AG09309 (cell line): ENCODE data around the gene BTBD9.
A peak's percentile ranks its signal among the peaks of the same experiment; 100 is the strongest.
"Not testable (repeated sequence)": the region's sequence is repeated elsewhere in the genome, so short reads cannot be mapped to it uniquely, and the experiment has no call there.

Experiments used
- DNase-seq: peaks from one replicate; pipeline ENCODE4 v3.0.0-alpha.2; 2010; ENCODE audit warnings: low read depth
- H3K4me3 ChIP-seq: 2 replicates; pipeline ENCODE4 v1.5.1; 2011; ENCODE audit warnings: mild to moderate bottlenecking, low read depth, low read length, moderate library complexity; ENCODE audit not compliant: control insufficient read depth
- CTCF ChIP-seq: IDR thresholded peaks from 2 replicates; pipeline ENCODE4 v1.5.1; 2011; ENCODE audit warnings: mild to moderate bottlenecking, low read depth, low read length, inconsistent platforms; ENCODE audit not compliant: insufficient read depth, control insufficient read depth; ENCODE audit errors: missing control alignments

The BTBD9 gene

GRCh38 chr6:38134704-38135088 is 505.0 kb downstream of the BTBD9 start:
- no peak overlapping the region for H3K4me3 ChIP-seq
- no peak for DNase-seq
- TF ChIP-seq CTCF, result no peak

GRCh38 chr6:38133932-38134703 is 505.6 kb downstream of the BTBD9 start:
- H3K4me3 ChIP-seq, result no peak overlapping the region
- TF ChIP-seq CTCF, result no peak
- no peak for DNase-seq

DNA sequence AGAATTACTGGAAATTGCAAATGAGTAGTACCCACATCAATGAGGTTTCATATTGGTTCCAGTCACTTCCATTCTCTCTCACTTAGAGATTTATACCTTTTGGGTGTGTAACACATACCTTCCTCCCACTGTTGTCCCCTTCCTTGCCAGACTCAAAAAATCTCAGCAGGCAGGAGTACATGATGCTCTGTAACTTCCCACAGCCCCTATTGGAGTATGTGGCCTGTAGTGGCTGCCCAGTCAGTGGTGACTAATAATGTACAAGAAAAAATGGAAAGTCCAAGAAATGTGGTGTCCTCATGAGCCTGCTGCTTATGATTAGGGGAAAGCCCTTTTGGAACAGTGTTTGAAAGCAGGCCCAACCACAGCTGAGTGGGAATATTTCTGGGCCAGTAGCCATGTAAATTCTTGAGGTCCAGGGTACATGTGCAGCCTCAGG is 508.2 kb downstream of the BTBD9 start:
- DNase-seq, result peak; percentile 87
- no peak overlapping the region for H3K4me3 ChIP-seq
- TF ChIP-seq CTCF, result no peak

- no peak for DNase-seq
- no peak for TF ChIP-seq CTCF
- H3K4me3 ChIP-seq, result no peak overlapping the region
Measured at GRCh38 chr6:38127284-38127683, 512.4 kb downstream of the BTBD9 start.

DNA sequence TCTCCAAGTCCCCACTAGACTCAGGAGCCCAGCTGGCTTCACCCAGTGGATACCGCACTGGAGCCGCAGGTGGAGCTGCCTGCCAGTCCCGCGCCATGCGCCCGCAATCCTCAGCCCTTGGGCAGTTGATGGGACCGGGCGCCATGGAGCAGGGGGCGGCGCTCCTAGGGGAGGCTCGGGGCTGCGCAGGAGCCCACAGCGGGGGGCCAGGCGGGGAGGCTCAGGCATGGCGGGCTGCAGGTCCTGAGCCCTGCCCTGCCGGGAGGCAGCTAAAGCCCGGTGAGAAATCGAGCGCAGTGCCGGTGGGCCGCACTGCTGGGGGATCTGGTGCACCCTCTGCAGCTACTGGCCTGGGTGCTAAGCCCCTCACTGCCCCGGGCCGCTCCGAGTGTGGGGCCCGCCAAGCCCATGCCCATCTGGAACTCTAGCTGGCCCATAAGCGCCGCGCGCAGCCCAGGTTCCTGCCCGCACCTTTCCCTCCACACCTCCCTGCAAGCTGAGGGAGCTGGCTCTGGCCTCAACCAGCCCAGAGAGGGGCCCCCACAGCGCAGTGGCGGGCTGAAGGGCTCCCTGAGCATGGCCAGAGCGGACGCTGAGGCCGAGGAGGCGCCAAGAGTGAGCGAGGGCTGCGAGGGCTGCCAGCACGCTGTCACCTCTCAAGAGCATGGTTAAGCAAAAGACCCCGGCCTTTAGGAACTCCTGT is 515.4 kb downstream of the BTBD9 start:
- H3K4me3 ChIP-seq, DNase-seq: not testable (repeated sequence)

DNA sequence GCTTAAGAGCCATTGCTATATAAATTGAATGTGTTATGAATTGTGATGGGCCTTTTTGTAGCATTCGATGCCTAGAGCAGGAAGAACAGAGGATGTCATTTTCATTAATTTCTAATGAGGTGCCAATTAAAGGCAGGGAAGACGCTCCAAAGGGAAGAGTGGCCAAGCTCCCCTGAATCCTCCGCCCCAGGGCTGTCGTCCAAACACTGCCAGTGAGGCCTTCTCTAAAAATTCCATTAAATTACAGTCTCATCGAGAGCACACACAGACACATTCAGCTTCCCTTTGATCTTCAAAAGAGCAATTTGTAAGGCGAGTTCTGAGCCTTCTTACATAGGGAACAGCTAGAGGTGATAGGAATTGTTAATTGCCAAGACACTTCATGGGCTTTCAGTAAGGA is 520.2 kb downstream of the BTBD9 start:
- H3K4me3 ChIP-seq, result no peak overlapping the region
- DNase-seq, result no peak
- no peak for TF ChIP-seq CTCF

GRCh38 chr6:38118791-38119365 is 520.9 kb downstream of the BTBD9 start:
- TF ChIP-seq CTCF, result no peak
- no peak for DNase-seq
- no peak overlapping the region for H3K4me3 ChIP-seq
